ENCODE results near the gene STK11. TPM values are rescaled to one million over a fixed set of nuclear protein-coding genes. Genes with fewer than 3 reads are reported as not detected.
A peak's percentile ranks its signal among the peaks of the same experiment; 100 is the strongest.

The STK11 gene
- total RNA-seq, 1 experiment from 2014 or later, result 70.1 TPM

DNA sequence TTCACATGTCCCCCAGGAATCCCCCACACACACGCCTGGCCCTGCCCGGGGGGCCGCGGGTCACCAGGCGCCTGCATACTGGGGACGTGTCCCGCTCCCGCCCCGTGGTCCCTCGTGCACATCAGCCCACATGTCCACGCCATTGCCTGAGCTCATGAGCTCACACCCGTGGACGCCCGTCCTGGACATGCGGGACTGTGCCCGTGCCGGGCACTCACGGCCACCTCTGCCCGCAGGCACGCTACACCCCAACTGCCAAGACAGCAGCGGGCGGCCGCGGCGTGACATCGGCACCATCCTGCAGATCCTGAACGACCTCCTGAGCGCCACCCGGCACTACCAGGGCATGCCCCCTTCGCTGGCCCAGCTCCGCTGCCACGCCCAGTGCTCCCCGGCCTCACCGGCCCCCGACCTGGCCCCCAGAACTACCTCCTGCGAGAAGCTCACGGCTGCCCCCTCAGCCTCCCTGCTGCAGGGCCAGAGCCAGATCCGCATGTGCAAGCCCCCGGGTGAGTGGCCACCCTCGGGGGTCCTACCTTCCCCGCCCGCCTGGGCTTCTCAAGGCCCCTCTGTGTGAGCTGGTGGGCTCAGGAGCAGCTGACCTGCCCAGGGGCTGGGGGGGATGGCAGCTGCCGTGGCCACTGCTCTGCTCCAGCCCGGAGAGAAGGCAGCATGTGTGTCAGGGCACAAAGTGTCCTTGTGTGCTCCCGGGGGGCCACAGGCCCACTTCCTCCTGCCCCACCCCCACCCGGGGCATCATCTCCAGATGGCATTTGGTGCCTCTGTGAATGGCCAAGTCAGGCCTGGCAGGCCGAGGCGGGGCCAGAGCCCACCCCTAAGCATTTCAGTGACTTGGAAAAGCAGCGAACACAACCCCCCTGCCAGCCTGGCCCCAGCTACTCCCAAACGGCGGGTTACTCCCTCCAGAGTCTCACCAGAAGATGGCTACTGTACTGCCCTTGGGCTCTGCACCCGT, 49.9 kb downstream of the STK11 start:
- H3K36me3 ChIP-seq, result peaks cover 78% of the 10 kb centered on the region

DNA sequence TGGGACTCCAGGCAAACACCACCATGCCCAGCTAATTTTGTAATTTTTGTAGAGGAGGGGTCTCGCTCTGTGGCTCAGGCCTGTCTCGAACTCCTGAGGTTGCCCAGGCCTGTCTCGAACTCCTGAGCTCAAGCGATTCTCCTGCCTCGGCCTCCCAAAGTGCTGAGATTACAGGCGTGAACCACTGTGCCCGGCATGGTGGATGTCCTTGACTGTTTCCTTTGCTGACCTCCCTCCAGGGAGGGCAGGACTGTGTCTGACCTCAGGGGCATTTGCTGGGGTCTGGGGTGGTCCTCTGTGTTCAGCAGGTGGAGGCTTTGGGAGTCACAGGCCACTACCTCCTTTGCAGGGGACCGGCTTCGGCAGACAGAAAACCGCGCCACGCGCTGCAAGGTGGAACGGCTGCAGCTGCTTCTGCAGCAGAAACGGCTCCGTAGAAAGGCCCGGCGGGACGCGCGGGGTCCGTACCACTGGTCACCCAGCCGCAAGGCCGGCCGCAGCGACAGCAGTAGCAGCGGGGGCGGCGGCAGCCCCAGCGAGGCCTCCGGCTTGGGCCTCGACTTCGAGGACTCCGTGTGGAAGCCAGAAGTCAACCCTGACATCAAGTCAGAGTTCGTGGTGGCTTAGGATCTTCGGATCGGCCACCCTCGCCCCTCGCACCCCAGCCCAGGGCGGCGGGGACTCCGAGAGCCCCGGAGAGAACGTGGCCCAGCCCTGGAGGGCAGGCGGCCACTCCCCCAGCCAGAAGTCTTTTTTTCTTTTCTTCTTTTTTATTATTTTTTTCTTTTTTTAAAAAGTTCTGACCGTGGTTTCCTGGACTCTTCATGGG, 51.3 kb downstream of the STK11 start:
- Histone ChIP-seq H3K27me3 (replicated peaks) (no peaks in the 10 kb centered on the region), H3K36me3 (peaks cover 64% of the 10 kb centered on the region), H3K27ac (no peak overlapping the region), H3K4me1 (replicated peaks) (peaks cover 82% of the 10 kb centered on the region), H3K9me3 (replicated peaks) (no peaks in the 10 kb centered on the region), H3K4me3 (no peak overlapping the region)
- DNase-seq (ENCODE audit: low read depth in 1 of 2, low spot score in 2 of 2), result no peak

More for the DNA sequence above, 49.9 kb downstream of the STK11 start:
- Histone ChIP-seq H3K4me3 (no peak overlapping the region), H3K27ac (no peak overlapping the region), H3K27me3 (replicated peaks) (no peaks in the 10 kb centered on the region), H3K4me1 (replicated peaks) (peaks cover 75% of the 10 kb centered on the region), H3K9me3 (replicated peaks) (no peaks in the 10 kb centered on the region)
- DNase-seq (ENCODE audit: low read depth in 1 of 2, low spot score in 2 of 2), result no peak

DNA sequence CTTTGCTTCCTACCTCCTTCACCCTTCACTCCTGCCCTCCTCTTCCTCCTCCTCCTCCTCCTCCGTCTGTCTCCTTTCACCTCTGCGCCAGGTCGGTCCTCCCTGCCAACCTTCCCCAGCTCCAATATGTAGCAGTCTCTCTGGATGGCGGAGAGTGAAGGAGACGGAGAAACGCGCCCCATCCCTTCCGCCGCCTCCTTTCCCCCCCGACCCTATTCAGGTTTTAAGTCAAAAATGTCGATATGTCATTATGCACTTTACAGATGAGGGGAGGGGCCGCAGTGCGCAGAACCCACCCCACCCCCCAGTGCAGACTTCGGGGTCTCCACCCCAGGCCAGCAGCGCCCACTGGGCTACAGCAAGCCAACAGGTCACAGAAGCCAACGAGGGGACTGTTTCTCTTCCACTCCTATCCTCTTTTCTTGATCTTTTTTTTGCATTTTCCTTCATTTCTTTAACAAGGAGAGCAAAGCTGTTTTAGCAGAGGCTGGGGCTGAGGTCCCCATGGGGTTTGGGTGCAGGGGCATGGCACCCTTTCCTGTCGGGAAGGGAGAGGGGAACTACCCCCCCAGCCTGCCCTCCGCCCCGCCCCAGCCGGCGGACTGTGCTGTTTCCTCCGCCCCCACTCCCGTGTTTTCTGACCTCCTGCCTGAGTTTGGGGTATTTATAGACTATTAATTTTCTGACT, 52.0 kb downstream of the STK11 start:
- no peak for DNase-seq (ENCODE audit: low read depth in 1 of 2, low spot score in 2 of 2)
- Histone ChIP-seq H3K27ac (no peak overlapping the region), H3K4me3 (no peak overlapping the region), H3K27me3 (replicated peaks) (no peaks in the 10 kb centered on the region), H3K9me3 (replicated peaks) (no peaks in the 10 kb centered on the region), H3K4me1 (replicated peaks) (peaks cover 85% of the 10 kb centered on the region), H3K36me3 (peaks cover 63% of the 10 kb centered on the region)

DNA sequence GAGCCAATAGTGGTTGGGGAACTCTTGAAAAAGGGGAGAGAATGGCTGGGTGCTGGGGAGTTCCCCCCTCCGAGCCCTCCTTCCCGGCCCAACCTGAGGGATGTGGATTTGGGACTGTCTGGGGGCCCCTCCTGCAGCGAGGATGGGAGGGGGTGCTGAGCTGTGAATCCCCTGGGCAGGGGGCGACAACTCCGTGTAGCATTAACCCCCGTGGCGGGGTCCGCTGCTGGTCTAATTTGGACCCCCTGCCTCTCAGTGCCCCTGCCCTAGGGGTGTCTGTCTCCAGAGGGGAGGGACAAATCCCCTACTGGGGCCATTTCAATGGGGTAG, 52.5 kb downstream of the STK11 start:
- Histone ChIP-seq H3K36me3 (peaks cover 63% of the 10 kb centered on the region), H3K4me3 (no peak overlapping the region), H3K27me3 (replicated peaks) (no peaks in the 10 kb centered on the region), H3K9me3 (replicated peaks) (no peaks in the 10 kb centered on the region), H3K27ac (no peak overlapping the region), H3K4me1 (replicated peaks) (peaks cover 85% of the 10 kb centered on the region)
- DNase-seq (ENCODE audit: low read depth in 1 of 2, low spot score in 2 of 2), result no peak

- no peak for DNase-seq (ENCODE audit: low read depth in 1 of 2, low spot score in 2 of 2)
- Histone ChIP-seq H3K4me3 (no peak overlapping the region), H3K4me1 (replicated peaks) (peaks cover 82% of the 10 kb centered on the region), H3K27ac (peak overlapping the region; percentile 80), H3K9me3 (replicated peaks) (no peaks in the 10 kb centered on the region), H3K36me3 (peaks cover 57% of the 10 kb centered on the region), H3K27me3 (replicated peaks) (no peaks in the 10 kb centered on the region)
These were observed 53.2 kb downstream of the STK11 start for GRCh38 chr19:1258707-1259205.

- H3K4me3 ChIP-seq, result no peak overlapping the region
- peaks cover 78% of the 10 kb centered on the region for H3K4me1 ChIP-seq (replicated peaks)
- H3K9me3 ChIP-seq (replicated peaks), result no peaks in the 10 kb centered on the region
- no peaks in the 10 kb centered on the region for H3K27me3 ChIP-seq (replicated peaks)
- peak; percentile 83 to 84 for DNase-seq (ENCODE audit: low read depth in 1 of 2, low spot score in 2 of 2)
- H3K27ac ChIP-seq, result peak overlapping the region; percentile 80
- peaks cover 51% of the 10 kb centered on the region for H3K36me3 ChIP-seq
These were observed 53.8 kb downstream of the STK11 start for GRCh38 chr19:1259206-1259875.

DNA sequence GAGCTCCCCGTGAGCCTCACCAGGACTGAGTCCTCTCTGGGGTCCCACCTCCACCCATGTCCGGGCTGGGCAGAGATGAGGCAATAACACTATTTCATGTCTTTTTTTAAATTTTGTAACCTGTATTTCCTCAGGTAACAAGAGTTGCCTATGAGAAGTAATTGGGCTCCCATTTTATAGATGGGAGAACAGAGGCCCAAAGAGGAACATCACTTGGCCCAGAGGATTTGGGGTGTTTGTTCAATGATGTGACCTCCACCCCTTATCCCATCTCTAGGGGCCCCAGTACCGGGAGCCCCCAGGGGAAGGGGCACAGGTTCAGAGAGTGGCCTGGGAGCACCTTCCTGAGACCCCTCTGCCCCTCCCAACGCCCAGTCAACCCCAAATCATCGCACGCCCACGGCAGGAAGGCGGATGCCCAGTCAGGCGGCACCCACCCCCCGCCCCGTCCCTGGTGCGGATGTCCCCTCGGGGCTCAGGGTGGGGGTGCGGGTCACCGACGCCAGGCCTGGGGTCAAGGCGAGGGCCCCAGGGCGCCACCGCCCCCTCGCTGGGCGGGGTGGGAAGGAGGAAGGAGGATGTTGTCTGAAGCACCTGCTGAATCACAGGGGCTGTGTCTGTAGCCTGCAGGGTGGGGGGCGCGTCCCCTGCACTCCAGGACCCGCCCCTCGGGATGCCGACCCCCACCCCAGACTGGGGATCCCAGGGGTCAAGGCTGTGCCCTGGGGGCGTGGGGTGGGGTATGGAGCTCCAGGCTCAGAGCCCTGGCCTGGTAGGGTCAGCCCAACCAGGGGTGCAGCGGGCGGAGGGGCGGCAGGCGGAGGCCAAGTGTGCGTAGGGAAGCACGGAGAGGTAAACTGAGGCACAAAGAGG, 54.5 kb downstream of the STK11 start:
- H3K4me1 ChIP-seq (replicated peaks), result peaks cover 78% of the 10 kb centered on the region
- DNase-seq (ENCODE audit: low read depth in 1 of 2, low spot score in 2 of 2), result no peak
- H3K27ac ChIP-seq, result peak overlapping the region; percentile 80
- peak overlapping the region; percentile 47 for H3K4me3 ChIP-seq
- H3K9me3 ChIP-seq (replicated peaks), result no peaks in the 10 kb centered on the region
- peaks cover 44% of the 10 kb centered on the region for H3K36me3 ChIP-seq
- H3K27me3 ChIP-seq (replicated peaks), result no peaks in the 10 kb centered on the region

DNA sequence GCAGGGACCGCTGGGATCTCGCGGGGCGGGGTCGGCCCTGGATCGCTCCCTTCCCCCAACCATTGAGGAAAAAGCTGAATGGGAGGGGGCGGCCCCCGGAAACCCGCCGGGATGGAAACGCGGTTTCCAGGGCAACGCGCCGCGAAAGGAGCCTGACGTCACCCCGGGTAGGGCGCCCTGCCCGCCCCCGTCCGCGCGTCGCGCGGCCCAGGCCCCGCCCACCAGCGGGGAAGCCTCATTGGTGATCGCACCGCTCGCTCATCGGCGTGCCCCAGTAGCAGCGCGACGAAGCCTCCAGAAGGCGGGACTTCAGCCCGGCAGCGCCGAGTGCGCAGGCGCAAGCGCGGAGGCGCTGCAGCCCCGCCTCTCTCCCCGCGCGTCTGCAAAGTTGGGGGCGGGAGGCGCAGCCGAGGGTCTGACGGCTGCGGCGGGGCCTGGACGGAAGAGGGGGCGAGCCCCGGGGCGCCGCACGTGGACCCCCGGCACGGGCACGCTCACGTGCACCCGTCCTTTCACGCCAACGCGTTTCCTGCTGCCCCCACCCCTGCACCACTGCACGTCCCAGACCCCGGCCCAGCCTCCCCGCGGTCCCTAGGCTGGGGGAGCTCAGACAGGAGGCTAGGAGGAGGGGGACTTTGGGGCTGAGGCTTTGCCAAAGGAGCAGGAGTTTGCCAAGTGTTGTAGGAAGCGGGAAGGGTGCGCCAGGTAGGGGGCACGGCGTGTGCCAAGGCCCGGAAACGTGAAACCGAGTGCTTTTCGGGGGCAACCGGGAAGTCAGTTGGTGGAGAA, 55.4 kb downstream of the STK11 start:
- peak; percentile 93 to 97 for DNase-seq (ENCODE audit: low read depth in 1 of 2, low spot score in 2 of 2)

GRCh38 chr19:1261538-1261797, 55.9 kb downstream of the STK11 start:
- Histone ChIP-seq H3K27ac (peak overlapping the region; percentile 68), H3K4me1 (replicated peaks) (peaks cover 80% of the 10 kb centered on the region)
- DNase-seq (ENCODE audit: low read depth in 1 of 2, low spot score in 2 of 2), result no peak

More for the DNA sequence above, 55.4 kb downstream of the STK11 start:
- peaks cover 35% of the 10 kb centered on the region for H3K36me3 ChIP-seq
- H3K27me3 ChIP-seq (replicated peaks), result no peaks in the 10 kb centered on the region
- peaks cover 76% of the 10 kb centered on the region for H3K4me1 ChIP-seq (replicated peaks)
- H3K9me3 ChIP-seq (replicated peaks), result no peaks in the 10 kb centered on the region
- peak overlapping the region; percentile 80 for H3K27ac ChIP-seq
- peak overlapping the region; percentile 47 for H3K4me3 ChIP-seq

DNA sequence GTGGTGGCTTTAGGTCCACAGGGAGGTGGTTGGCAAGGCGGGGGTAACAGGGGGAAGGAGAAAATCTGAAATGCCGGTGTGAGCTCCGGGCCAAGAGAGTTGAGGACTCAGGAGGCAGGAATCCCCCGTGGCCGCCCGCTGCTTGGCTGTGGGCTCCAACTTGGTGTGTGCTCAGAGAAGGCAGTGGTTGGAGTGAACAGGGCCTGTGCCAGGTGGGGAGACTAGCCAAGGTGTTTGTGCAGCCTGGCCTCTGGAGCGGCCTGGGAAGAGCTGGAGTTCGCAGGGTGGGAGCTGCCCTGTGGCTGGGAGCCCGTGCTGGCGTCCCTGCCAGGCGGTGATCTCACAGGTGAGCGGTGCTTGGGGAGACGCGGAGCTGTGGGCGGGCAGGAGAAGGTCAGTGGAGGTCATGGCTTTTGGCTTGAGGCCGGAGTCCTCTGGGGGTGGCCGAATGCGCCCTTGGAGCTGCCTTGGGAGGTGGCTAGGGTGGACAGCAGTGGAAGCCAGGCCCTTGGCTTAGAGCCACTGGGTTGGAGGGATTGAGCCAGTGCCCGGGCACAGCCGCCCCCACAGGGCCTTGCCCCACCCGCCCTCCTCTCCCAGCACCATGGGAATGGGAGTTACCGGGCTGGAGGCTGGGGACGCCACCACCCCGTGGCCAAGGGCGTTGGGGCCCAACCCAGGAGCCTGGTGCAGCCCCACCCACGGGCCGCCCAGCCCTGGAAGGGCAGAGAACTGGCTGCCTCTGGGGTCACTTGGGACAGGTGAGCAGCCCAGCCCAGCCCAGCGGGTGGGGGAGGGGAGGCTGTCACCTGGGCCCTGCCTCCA, 56.4 kb downstream of the STK11 start:
- no peaks in the 10 kb centered on the region for H3K9me3 ChIP-seq (replicated peaks)
- peaks cover 25% of the 10 kb centered on the region for H3K36me3 ChIP-seq
- peaks cover 80% of the 10 kb centered on the region for H3K4me1 ChIP-seq (replicated peaks)
- peak overlapping the region; percentile 47; the same call in 1 of the 2 replicates for H3K4me3 ChIP-seq
- H3K27ac ChIP-seq, result no peak overlapping the region
- no peak for DNase-seq (ENCODE audit: low read depth in 1 of 2, low spot score in 2 of 2)
- no peaks in the 10 kb centered on the region for H3K27me3 ChIP-seq (replicated peaks)

More at GRCh38 chr19:1261538-1261797, 55.9 kb downstream of the STK11 start:
- Histone ChIP-seq H3K9me3 (replicated peaks) (no peaks in the 10 kb centered on the region), H3K36me3 (peaks cover 30% of the 10 kb centered on the region), H3K27me3 (replicated peaks) (no peaks in the 10 kb centered on the region), H3K4me3 (peak overlapping the region; percentile 47)

GRCh38 chr19:1262623-1263123, 57.1 kb downstream of the STK11 start:
- no peak overlapping the region for H3K4me3 ChIP-seq
- no peak for DNase-seq (ENCODE audit: low read depth in 1 of 2, low spot score in 2 of 2)
- H3K4me1 ChIP-seq (replicated peaks), result peaks cover 82% of the 10 kb centered on the region
- H3K27me3 ChIP-seq (replicated peaks), result no peaks in the 10 kb centered on the region
- H3K27ac ChIP-seq, result no peak overlapping the region
- peaks cover 18% of the 10 kb centered on the region for H3K36me3 ChIP-seq
- H3K9me3 ChIP-seq (replicated peaks), result no peaks in the 10 kb centered on the region
